OCI-LY7 (cell line): ENCODE data around the gene PTGES3L. TPM values are rescaled to one million over a fixed set of nuclear protein-coding genes. Genes with fewer than 3 reads are reported as not detected.

ENCODE experiments used
- BruUV-seq: library from RNA; stranded (reverse); fragments of 400-500 nt; replicated peaks from 2 replicates; lab custom pipeline; 2021; lab: Mats Ljungman, UMichigan
- CTCF ChIA-PET: fragments of 300-600 bp; sonication (Branson Sonifier 250); formaldehyde crosslinking; loops from one replicate; lab custom pipeline; 2022; ENCODE audit warnings: antibody characterized with exemption; ENCODE audit not compliant: unreplicated experiment; lab: Charles Lee
- POLR2A ChIA-PET: fragments of 300-600 bp; sonication (Branson Sonifier 250); formaldehyde crosslinking; loops from one replicate; lab custom pipeline; 2022; ENCODE audit warnings: antibody characterized with exemption; lab: Charles Lee
- DNase-seq: peaks from one replicate; pipeline ENCODE4 v3.0.0-alpha.2; 2015; ENCODE audit warnings: low spot score
- H2AFZ ChIP-seq: fragments of 200-600 bp; sonication (generic), shearing (Covaris generic); 2 replicates; pipeline ENCODE4 v1.6.1; 2014; ENCODE audit warnings: mild to moderate bottlenecking, antibody characterized with exemption, low read length, moderate library complexity
- H3K27ac ChIP-seq: fragments of 200-600 bp; sonication (generic); 2 replicates; pipeline ENCODE4 v1.5.1; 2014; ENCODE audit warnings: mixed run types, low read depth, mild to moderate bottlenecking, moderate library complexity, low read length, inconsistent platforms; ENCODE audit not compliant: poor library complexity, severe bottlenecking
- H3K36me3 ChIP-seq: fragments of 200-600 bp; sonication (generic); 2 replicates; pipeline ENCODE4 v1.6.1; 2014; ENCODE audit warnings: mild to moderate bottlenecking, antibody characterized with exemption, low read length, moderate library complexity, mixed read lengths; ENCODE audit not compliant: insufficient read depth
- H3K4me1 ChIP-seq: fragments of 200-600 bp; sonication (generic); 2 replicates; pipeline ENCODE4 v1.5.1; 2014; ENCODE audit warnings: mild to moderate bottlenecking, low read length; ENCODE audit not compliant: insufficient read depth, poor library complexity, severe bottlenecking
- H3K4me2 ChIP-seq: fragments of 200-600 bp; sonication (generic); 2 replicates; pipeline ENCODE4 v1.6.1; 2014; ENCODE audit warnings: mild to moderate bottlenecking, low read length
- H3K4me3 ChIP-seq: fragments of 200-600 bp; sonication (generic); 2 replicates; pipeline ENCODE4 v1.5.1; 2014; ENCODE audit warnings: mild to moderate bottlenecking, low read depth, low read length; ENCODE audit not compliant: poor library complexity, severe bottlenecking
- H3K79me2 ChIP-seq: fragments of 200-600 bp; sonication (generic); 2 replicates; pipeline ENCODE4 v1.6.1; 2016; ENCODE audit warnings: low read depth, mild to moderate bottlenecking, low read length, moderate library complexity, mixed read lengths; ENCODE audit not compliant: insufficient read depth
- H3K9me2 ChIP-seq: fragments of 200-600 bp; sonication (generic); 2 replicates; pipeline ENCODE4 v1.6.1; 2016; ENCODE audit warnings: mild to moderate bottlenecking, low read length, mixed read lengths; ENCODE audit not compliant: insufficient read depth
- H3K9me3 ChIP-seq: fragments of 200-600 bp; sonication (generic); 2 replicates; pipeline ENCODE4 v1.6.1; 2014; ENCODE audit warnings: mild to moderate bottlenecking, mixed run types, low read length, mixed read lengths
- H4K20me1 ChIP-seq: fragments of 200-600 bp; sonication (generic); 2 replicates; pipeline ENCODE4 v1.6.1; 2014; ENCODE audit warnings: mild to moderate bottlenecking, antibody characterized with exemption, low read length, moderate library complexity, mixed read lengths; ENCODE audit not compliant: insufficient read depth
- CTCF ChIP-seq: fragments of 200-600 bp; sonication (generic); conservative IDR thresholded peaks from 2 replicates; pipeline ENCODE4 v1.5.1; 2014; ENCODE audit warnings: mild to moderate bottlenecking, antibody characterized with exemption, low read length, moderate library complexity, mixed read lengths
- EZH2phosphoT487 ChIP-seq: fragments of 200-600 bp; sonication (generic); IDR thresholded peaks from 2 replicates; pipeline ENCODE4 v1.6.1; 2018; ENCODE audit warnings: low read depth, borderline replicate concordance, mild to moderate bottlenecking, mixed run types, antibody characterized with exemption, low read length, moderate library complexity, mixed read lengths
- intact Hi-C: fragments of 100-400 bp; cut with micrococcal nuclease; formaldehyde crosslinking; loops from one replicate; pipeline ENCODE4 v1.10.0; 2022; ENCODE audit not compliant: unreplicated experiment
- total RNA-seq, 2 experiments: library from RNA; depleted of rRNA in 1 of 2; stranded (reverse); fragments of >200 nt in 1 of 2; shearing (Covaris generic) in 1 of 2; gene quantifications; 2 replicates each; pipeline ENCODE4 v1.2.3, GENCODE V29; 2014 to 2022

Gene PTGES3L
- total RNA-seq, 2 experiments from 2014 or later = 0.13 to 2.1 TPM

- POLR2A ChIA-PET = no interaction called here
- no peaks in the 10 kb centered on the region for H3K9me2 ChIP-seq
- DNase-seq = no peak
- H3K4me2 ChIP-seq = no peak overlapping the region
- H2AFZ ChIP-seq = no peak overlapping the region
- intact Hi-C loops = no loop called here
- TF ChIP-seq EZH2phosphoT487 (no peak), CTCF (no peak)
- H3K9me3 ChIP-seq = no peaks in the 10 kb centered on the region
- peaks cover 19% of the 10 kb centered on the region for H3K4me1 ChIP-seq
- H4K20me1 ChIP-seq = no peaks in the 10 kb centered on the region
- no TSS peak for BruUV-seq
- peaks cover 71% of the 10 kb centered on the region for H3K36me3 ChIP-seq
- H3K79me2 ChIP-seq = no peaks in the 10 kb centered on the region
- CTCF ChIA-PET = no interaction called here
- no peak overlapping the region for H3K27ac ChIP-seq
- no peak overlapping the region for H3K4me3 ChIP-seq
Observed at GRCh38 chr17:42992872-42993271, 13.0 kb upstream of the PTGES3L start.

DNA sequence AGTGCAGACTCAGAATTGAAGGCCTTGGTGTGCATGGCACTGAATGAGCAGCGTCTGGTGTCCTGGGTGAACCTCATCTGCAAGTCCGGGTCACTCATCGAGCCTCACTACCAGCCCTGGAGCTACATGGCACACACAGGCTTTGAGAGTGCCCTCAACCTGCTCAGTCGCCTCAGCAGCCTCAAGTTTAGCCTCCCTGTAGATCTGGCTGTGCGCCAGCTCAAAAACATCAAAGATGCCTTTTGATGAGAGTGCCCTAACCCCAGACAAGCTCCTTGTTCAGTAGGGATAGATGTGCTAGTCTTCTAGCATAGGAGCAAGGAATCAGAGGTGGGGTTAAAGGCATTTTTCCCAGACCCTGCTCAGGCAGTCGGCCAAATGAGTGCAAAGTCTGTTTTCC, 11.6 kb upstream of the PTGES3L start:
- ChIA-PET POLR2A (no interaction called here), CTCF (no interaction called here)
- Histone ChIP-seq H3K4me2 (no peak overlapping the region), H3K4me1 (peaks cover 9% of the 10 kb centered on the region), H3K36me3 (peaks cover 85% of the 10 kb centered on the region), H3K9me2 (no peaks in the 10 kb centered on the region), H2AFZ (no peak overlapping the region), H3K27ac (no peak overlapping the region), H3K79me2 (peaks cover 10% of the 10 kb centered on the region; the same call in 1 of the 2 replicates), H3K4me3 (no peak overlapping the region), H3K9me3 (no peaks in the 10 kb centered on the region), H4K20me1 (no peaks in the 10 kb centered on the region)
- intact Hi-C loops = no loop called here
- DNase-seq = no peak
- TF ChIP-seq CTCF (no peak), EZH2phosphoT487 (no peak)
- no TSS peak for BruUV-seq

GRCh38 chr17:42989726-42990652, 10.1 kb upstream of the PTGES3L start:
- POLR2A ChIA-PET = no interaction called here
- H3K9me3 ChIP-seq = no peaks in the 10 kb centered on the region

More at GRCh38 chr17:42989726-42990652, 10.1 kb upstream of the PTGES3L start:
- no TSS peak for BruUV-seq
- no peak for DNase-seq
- Histone ChIP-seq H3K4me1 (peaks cover 21% of the 10 kb centered on the region), H2AFZ (no peak overlapping the region), H3K27ac (no peak overlapping the region), H3K9me2 (no peaks in the 10 kb centered on the region), H4K20me1 (no peaks in the 10 kb centered on the region), H3K4me3 (no peak overlapping the region), H3K36me3 (peaks cover 90% of the 10 kb centered on the region), H3K4me2 (no peak overlapping the region; the same call in 1 of the 2 replicates), H3K79me2 (peaks cover 20% of the 10 kb centered on the region; the same call in 1 of the 2 replicates)
- CTCF ChIA-PET = no interaction called here
- intact Hi-C loops = no loop called here
- TF ChIP-seq CTCF (no peak), EZH2phosphoT487 (no peak)
